IMR-90 (cell line): ENCODE results near the gene AKR1C4. TPM values are rescaled to one million over a fixed set of nuclear protein-coding genes. Genes with fewer than 3 reads are reported as not detected.

Source experiments
- ATAC-seq: fragments of 200-7000 bp; cut with Tn5 transposase; 2 replicates; pipeline ENCODE4 v1.9.1; 2020; ENCODE audit warnings: low read depth, mild to moderate bottlenecking, moderate library complexity
- BruUV-seq: library from RNA; stranded (reverse); fragments of 400-500 nt; replicated peaks from 2 replicates; lab custom pipeline; 2021; lab: Mats Ljungman, UMichigan
- CTCF ChIA-PET: fragments of 300-600 bp; formaldehyde crosslinking; extraction: SDS; loops from one replicate; lab custom pipeline; 2021; ENCODE audit warnings: antibody characterized with exemption; lab: Yijun Ruan, JAX
- POLR2A ChIA-PET: fragments of 300-600 bp; sonication (Branson Sonifier 250); formaldehyde crosslinking; loops from one replicate; lab custom pipeline; 2022; ENCODE audit warnings: antibody characterized with exemption; ENCODE audit not compliant: unreplicated experiment; lab: Charles Lee
- DNase-seq: peaks from one replicate; pipeline ENCODE4 v3.0.0; 2013
- H2AFZ ChIP-seq: replicated peaks from 2 replicates; pipeline ENCODE3; 2013; ENCODE audit warnings: low read length, mild to moderate bottlenecking; ENCODE audit not compliant: poor library complexity
- H2AK5ac ChIP-seq: 2 replicates; pipeline ENCODE4 v1.6.1; 2013; ENCODE audit warnings: low read depth, low read length, inconsistent platforms
- H2AK9ac ChIP-seq: replicated peaks from 2 replicates; pipeline ENCODE3; 2013; ENCODE audit warnings: mild to moderate bottlenecking, low read depth, low read length, moderate library complexity; ENCODE audit not compliant: poor library complexity
- H2BK120ac ChIP-seq: 2 replicates; pipeline ENCODE4 v1.6.1; 2013; ENCODE audit warnings: low read depth, low read length, inconsistent platforms
- H2BK15ac ChIP-seq: 3 replicates; pipeline ENCODE4 v1.6.1; 2013; ENCODE audit warnings: low read depth, low read length, inconsistent platforms
- H2BK20ac ChIP-seq: 2 replicates; pipeline ENCODE4 v1.6.1; 2013; ENCODE audit warnings: low read depth, mild to moderate bottlenecking, inconsistent platforms, low read length, moderate library complexity
- H2BK5ac ChIP-seq: 2 replicates; pipeline ENCODE4 v1.6.1; 2013; ENCODE audit warnings: mild to moderate bottlenecking, low read depth, low read length, inconsistent platforms; ENCODE audit not compliant: poor library complexity, severe bottlenecking
- H3K14ac ChIP-seq: replicated peaks from 2 replicates; pipeline ENCODE4 v1.6.1; 2013; ENCODE audit warnings: low read depth, low read length, inconsistent platforms
- H3K18ac ChIP-seq: 2 replicates; pipeline ENCODE4 v1.6.1; 2013; ENCODE audit warnings: low read depth, low read length, control low read depth
- H3K23ac ChIP-seq: 2 replicates; pipeline ENCODE4 v1.6.1; 2013; ENCODE audit warnings: low read depth, low read length, inconsistent platforms
- H3K27ac ChIP-seq: 2 replicates; pipeline ENCODE4 v1.5.1; 2013; ENCODE audit warnings: mild to moderate bottlenecking, control low read depth, low read length; ENCODE audit not compliant: insufficient read depth
- H3K27me3 ChIP-seq: 2 replicates; pipeline ENCODE4 v1.6.1; 2013; ENCODE audit warnings: low read length; ENCODE audit not compliant: control insufficient read depth, insufficient read depth
- H3K36me3 ChIP-seq: 2 replicates; pipeline ENCODE4 v1.6.1; 2013; ENCODE audit warnings: low read length, mixed read lengths; ENCODE audit not compliant: control insufficient read depth, insufficient read depth
- H3K4ac ChIP-seq: 2 replicates; pipeline ENCODE4 v1.6.1; 2013; ENCODE audit warnings: low read depth, low read length, inconsistent platforms
- H3K4me1 ChIP-seq: 2 replicates; pipeline ENCODE4 v1.6.1; 2013; ENCODE audit warnings: low read length, mixed read lengths; ENCODE audit not compliant: control insufficient read depth, insufficient read depth
- H3K4me2 ChIP-seq: 2 replicates; pipeline ENCODE4 v1.6.1; 2013; ENCODE audit warnings: low read depth, mild to moderate bottlenecking, control low read depth, low read length, moderate library complexity
- H3K4me3 ChIP-seq: 2 replicates; pipeline ENCODE4 v1.5.1; 2013; ENCODE audit warnings: low read depth, mild to moderate bottlenecking, control low read depth, low read length, moderate library complexity; ENCODE audit not compliant: insufficient read depth
- H3K56ac ChIP-seq: 2 replicates; pipeline ENCODE4 v1.6.1; 2013; ENCODE audit warnings: low read length, inconsistent platforms; ENCODE audit not compliant: insufficient read depth; ENCODE audit errors: extremely low read depth
- H3K79me1 ChIP-seq, 2 experiments: 2 replicates each; pipeline ENCODE4 v1.6.1; 2013; ENCODE audit warnings: low read length in 2 of 2, inconsistent platforms in 1 of 2, low read depth in 1 of 2
- H3K9ac ChIP-seq: 2 replicates; pipeline ENCODE4 v1.6.1; 2013; ENCODE audit warnings: low read depth, low read length, control low read depth
- H3K9me1 ChIP-seq: 2 replicates; pipeline ENCODE4 v1.6.1; 2013; ENCODE audit warnings: low read length, inconsistent platforms; ENCODE audit not compliant: insufficient read depth
- H3K9me3 ChIP-seq: 2 replicates; pipeline ENCODE4 v1.6.1; 2013; ENCODE audit warnings: low read length; ENCODE audit not compliant: control insufficient read depth, insufficient read depth
- H4K20me1 ChIP-seq: 2 replicates; pipeline ENCODE4 v1.6.1; 2013; ENCODE audit warnings: low read length, inconsistent platforms; ENCODE audit not compliant: insufficient read depth
- H4K5ac ChIP-seq: 2 replicates; pipeline ENCODE4 v1.6.1; 2013; ENCODE audit warnings: mild to moderate bottlenecking, low read depth, low read length, control low read depth
- H4K8ac ChIP-seq, 2 experiments: 2 replicates each; pipeline ENCODE4 v1.6.1; 2013; ENCODE audit warnings: low read depth in 2 of 2, low read length in 2 of 2, control low read depth in 1 of 2, inconsistent platforms in 1 of 2
- H4K91ac ChIP-seq: 2 replicates; pipeline ENCODE4 v1.6.1; 2013; ENCODE audit warnings: low read depth, low read length, inconsistent platforms; ENCODE audit not compliant: insufficient read depth
- CEBPB ChIP-seq: IDR thresholded peaks from 2 replicates; pipeline ENCODE4 v1.6.1; 2012; ENCODE audit warnings: low read depth, low read length, improper control_type of control experiment
- CHD1 ChIP-seq: IDR thresholded peaks from 2 replicates; pipeline ENCODE4 v1.6.1; 2012; ENCODE audit warnings: low read depth, low read length, improper control_type of control experiment
- MAFK ChIP-seq: IDR thresholded peaks from 2 replicates; pipeline ENCODE4 v1.6.1; 2012; ENCODE audit warnings: low read depth, low read length, improper control_type of control experiment
- MXI1 ChIP-seq: IDR thresholded peaks from 2 replicates; pipeline ENCODE4 v1.6.1; 2012; ENCODE audit warnings: low read depth, mild to moderate bottlenecking, low read length, moderate library complexity, borderline replicate concordance
- NFE2L2 ChIP-seq: fragments of 150-350 bp; IDR thresholded peaks from 2 replicates; pipeline ENCODE4 v1.6.1; 2016; ENCODE audit warnings: low read depth, mild to moderate bottlenecking, low read length
- POLR2A ChIP-seq: IDR thresholded peaks from 2 replicates; pipeline ENCODE4 v1.6.1; 2012; ENCODE audit warnings: mild to moderate bottlenecking, low read depth, low read length
- RCOR1 ChIP-seq: IDR thresholded peaks from 2 replicates; pipeline ENCODE4 v1.6.1; 2012; ENCODE audit warnings: mild to moderate bottlenecking, low read length, improper control_type of control experiment; ENCODE audit not compliant: insufficient replicate concordance
- USF2 ChIP-seq: fragments of 150-350 bp; IDR thresholded peaks from 2 replicates; pipeline ENCODE4 v1.6.1; 2017; ENCODE audit warnings: mild to moderate bottlenecking, antibody characterized with exemption, low read length, low read depth
- WGBS, 2 experiments: methylation state at CpG; one replicate each; pipeline versions ENCODE4 v1.1.5 to v1.1.7; 2013; ENCODE audit warnings: missing lambda C conversion rate in 2 of 2; ENCODE audit not compliant: insufficient read length in 1 of 2; ENCODE audit errors: extremely low coverage in 2 of 2; 5-methylcytosine and 5-hydroxymethylcytosine counted together
- dilution Hi-C: fragments of 300-500 bp; cut with HindIII; formaldehyde crosslinking; loops from one replicate; pipeline ENCODE4 v1.14.3; 2018; ENCODE audit warnings: low sequenced_read_pairs; ENCODE audit not compliant: unreplicated experiment
- in situ Hi-C: fragments of 300-500 bp; cut with MboI; formaldehyde crosslinking; loops from 3 replicates; pipeline ENCODE4 v1.14.3; 2019; ENCODE audit warnings: low sequenced_read_pairs, inconsistent platforms, mixed read lengths
- intact Hi-C: fragments of 100-400 bp; cut with micrococcal nuclease; formaldehyde crosslinking; loops from 2 replicates; pipeline ENCODE4 v1.10.0; 2022
- polyA plus RNA-seq, 3 experiments: library from polyadenylated mRNA; depleted of rRNA; stranded (reverse); fragments of >200 nt; gene quantifications; 2 replicates each; pipeline ENCODE4 v1.2.3, GENCODE V29; 2012; ENCODE audit warnings: low replicate concordance in 1 of 3
- total RNA-seq: library from RNA; depleted of rRNA; stranded (reverse); fragments of >200 nt; gene quantifications from 2 replicates; pipeline ENCODE4 v1.2.3, GENCODE V29; 2012

AKR1C4 gene
- total and polyA plus RNA-seq, 2 of the 4 experiments (the other 2 are of a cell fraction): not detected

GRCh38 chr10:5199398-5199797 lies 2.8 kb downstream of the AKR1C4 start:
- ATAC-seq: no peak
- dilution Hi-C loops: no loop called here
- no peak overlapping the region for H3K9ac ChIP-seq
- no peak overlapping the region for H3K23ac ChIP-seq
- H3K14ac ChIP-seq: no peak overlapping the region
- H2AK9ac ChIP-seq: no peak overlapping the region
- no peak overlapping the region for H2AFZ ChIP-seq
- intact Hi-C loops: loop anchor here (10.0 kb wide), 1 partner anchor 55 kb away; no protein-coding TSS in a partner anchor
- no peak overlapping the region for H4K8ac ChIP-seq
- no peak overlapping the region for H2BK120ac ChIP-seq
- H3K9me3 ChIP-seq: peaks cover 2% of the 10 kb centered on the region; the same call in 1 of the 2 replicates
- H2BK15ac ChIP-seq: no peak overlapping the region
- H3K36me3 ChIP-seq: no peaks in the 10 kb centered on the region
- no peak overlapping the region for H3K27ac ChIP-seq
- H3K4ac ChIP-seq: no peak overlapping the region
- no peaks in the 10 kb centered on the region for H3K4me1 ChIP-seq
- no peaks in the 10 kb centered on the region for H4K20me1 ChIP-seq
- H3K27me3 ChIP-seq: no peaks in the 10 kb centered on the region
- H3K56ac ChIP-seq: no peak overlapping the region
- H2BK5ac ChIP-seq: no peak overlapping the region
- H3K4me2 ChIP-seq: no peak overlapping the region
- H3K18ac ChIP-seq: no peak overlapping the region
- no peak overlapping the region for H2AK5ac ChIP-seq
- no peaks in the 10 kb centered on the region for H3K79me1 ChIP-seq
- BruUV-seq: no TSS peak
- WGBS, 2 experiments: no CpG with 5 or more reads among the region's 8 CpGs
- in situ Hi-C loops: no loop called here
- ChIA-PET POLR2A (no interaction called here), CTCF (interaction anchor here (1.5 kb wide), 1 partner anchor 350 kb away, joined by 3 read pairs; no protein-coding TSS in a partner anchor)
- no peak overlapping the region for H3K4me3 ChIP-seq
- H4K91ac ChIP-seq: no peak overlapping the region
- no peaks in the 10 kb centered on the region for H3K9me1 ChIP-seq
- DNase-seq: no peak
- TF ChIP-seq CHD1 (no peak), USF2 (no peak), POLR2A (no peak), RCOR1 (no peak), NFE2L2 (no peak), MAFK (no peak), MXI1 (no peak), CEBPB (no peak)
- H2BK20ac ChIP-seq: no peak overlapping the region
- no peak overlapping the region for H4K5ac ChIP-seq
